T-helper 17 cell (primary cell): ENCODE data around the gene GJB1. TPM values are rescaled to one million over a fixed set of nuclear protein-coding genes. Genes with fewer than 3 reads are reported as not detected.
"Not testable (repeated sequence)": the region's sequence is repeated elsewhere in the genome, so short reads cannot be mapped to it uniquely, and the experiment has no call there.

ENCODE experiments used
- ATAC-seq: fragments of 150-1000 bp; cut with Tn5 transposase; 2 replicates; pipeline ENCODE4 v1.10.0; 2021; ENCODE audit warnings: mild to moderate bottlenecking, moderate library complexity
- DNase-seq, 3 donors: peaks; one replicate each; pipeline versions ENCODE4 v3.0.0 to v3.0.0-alpha.2; 2020 to 2021
- H3K9me3 ChIP-seq: one replicate; pipeline ENCODE4 v1.7.0; 2013; ENCODE audit warnings: low read length, mild to moderate bottlenecking; ENCODE audit not compliant: control insufficient read depth, poor library complexity, severe bottlenecking
- H3K27ac Mint-ChIP-seq: one replicate; pipeline ENCODE4 v1.8.0; 2022; ENCODE audit warnings: mild to moderate bottlenecking, moderate library complexity, mixed read lengths
- H3K27me3 Mint-ChIP-seq: one replicate; pipeline ENCODE4 v1.8.0; 2022; ENCODE audit warnings: mixed read lengths
- H3K36me3 Mint-ChIP-seq: one replicate; pipeline ENCODE4 v1.8.0; 2022; ENCODE audit warnings: low read depth, mixed read lengths
- H3K4me1 Mint-ChIP-seq: one replicate; pipeline ENCODE4 v1.8.0; 2022; ENCODE audit warnings: mild to moderate bottlenecking, mixed read lengths
- H3K4me3 Mint-ChIP-seq: one replicate; pipeline ENCODE4 v1.8.0; 2022; ENCODE audit warnings: mild to moderate bottlenecking, moderate library complexity, mixed read lengths
- total RNA-seq, 4 donors: library from RNA in 2 of 4; stranded (reverse) in 2 of 4; gene quantifications; one replicate each; pipeline ENCODE4 v1.2.3 and lab custom pipeline; 2022 to 2026

The GJB1 gene
- not detected for total RNA-seq
- total RNA-seq (lab: John Stamatoyannopoulos, UW) = 0 reads per million in 2 donors

GRCh38 chrX:71222929-71223328, at the start of gene GJB1:
TSS of gene GJB1 (plus strand) at chrX:71223224. CDS start at chrX:71223708, 484 bp downstream.
- H3K9me3 ChIP-seq = no peaks in the 10 kb centered on the region
- H3K27me3 Mint-ChIP-seq = no peaks in the 10 kb centered on the region
- no peak within 1 kb of the TSS for H3K27ac Mint-ChIP-seq
- H3K4me1 Mint-ChIP-seq = no peaks in the 10 kb centered on the region
- H3K36me3 Mint-ChIP-seq = no peaks in the 10 kb centered on the region
- no peak within 1 kb of the TSS for H3K4me3 Mint-ChIP-seq
- ATAC-seq (no peak), DNase-seq (no peak)

- no peaks in the 10 kb centered on the region for H3K9me3 ChIP-seq
- Mint-ChIP-seq H3K27me3 (no peaks in the 10 kb centered on the region), H3K36me3 (peaks cover 2% of the 10 kb centered on the region), H3K27ac (no peak overlapping the region), H3K4me3 (no peak overlapping the region), H3K4me1 (peaks cover 3% of the 10 kb centered on the region)
- ATAC-seq = no peak
- no peak for DNase-seq
Observed at GRCh38 chrX:71173440-71173839, 49.6 kb upstream of the GJB1 start.

- ATAC-seq = no peak
- no peaks in the 10 kb centered on the region for H3K9me3 ChIP-seq
- H3K27ac Mint-ChIP-seq = no peak overlapping the region
- peaks cover 2% of the 10 kb centered on the region for H3K36me3 Mint-ChIP-seq
- DNase-seq = no peak
- no peak overlapping the region for H3K4me3 Mint-ChIP-seq
- peaks cover 4% of the 10 kb centered on the region for H3K4me1 Mint-ChIP-seq
- H3K27me3 Mint-ChIP-seq = no peaks in the 10 kb centered on the region
Observed at GRCh38 chrX:71174795-71175194, 48.2 kb upstream of the GJB1 start.

- no peak overlapping the region for H3K4me3 Mint-ChIP-seq
- no peaks in the 10 kb centered on the region for H3K9me3 ChIP-seq
- peaks cover 2% of the 10 kb centered on the region for H3K4me1 Mint-ChIP-seq
- H3K36me3 Mint-ChIP-seq = peaks cover 2% of the 10 kb centered on the region
- no peaks in the 10 kb centered on the region for H3K27me3 Mint-ChIP-seq
- DNase-seq = no peak
- no peak for ATAC-seq
- no peak overlapping the region for H3K27ac Mint-ChIP-seq
Observed at GRCh38 chrX:71175531-71175930, 47.5 kb upstream of the GJB1 start.

- no peaks in the 10 kb centered on the region for H3K9me3 ChIP-seq
- no peak overlapping the region for H3K4me3 Mint-ChIP-seq
- H3K4me1 Mint-ChIP-seq = peaks cover 4% of the 10 kb centered on the region
- H3K27ac Mint-ChIP-seq = no peak overlapping the region
- H3K36me3 Mint-ChIP-seq = peaks cover 2% of the 10 kb centered on the region
- ATAC-seq (no peak), DNase-seq (no peak)
- no peaks in the 10 kb centered on the region for H3K27me3 Mint-ChIP-seq
Observed at GRCh38 chrX:71177327-71177726, 45.7 kb upstream of the GJB1 start.

- Mint-ChIP-seq H3K4me1 (peaks cover 7% of the 10 kb centered on the region), H3K4me3 (no peak overlapping the region), H3K36me3 (no peaks in the 10 kb centered on the region), H3K27me3 (no peaks in the 10 kb centered on the region), H3K27ac (no peak overlapping the region)
- ATAC-seq = no peak
- H3K9me3 ChIP-seq = no peaks in the 10 kb centered on the region
- no peak for DNase-seq
Observed at GRCh38 chrX:71178908-71179307, 44.1 kb upstream of the GJB1 start.

DNA sequence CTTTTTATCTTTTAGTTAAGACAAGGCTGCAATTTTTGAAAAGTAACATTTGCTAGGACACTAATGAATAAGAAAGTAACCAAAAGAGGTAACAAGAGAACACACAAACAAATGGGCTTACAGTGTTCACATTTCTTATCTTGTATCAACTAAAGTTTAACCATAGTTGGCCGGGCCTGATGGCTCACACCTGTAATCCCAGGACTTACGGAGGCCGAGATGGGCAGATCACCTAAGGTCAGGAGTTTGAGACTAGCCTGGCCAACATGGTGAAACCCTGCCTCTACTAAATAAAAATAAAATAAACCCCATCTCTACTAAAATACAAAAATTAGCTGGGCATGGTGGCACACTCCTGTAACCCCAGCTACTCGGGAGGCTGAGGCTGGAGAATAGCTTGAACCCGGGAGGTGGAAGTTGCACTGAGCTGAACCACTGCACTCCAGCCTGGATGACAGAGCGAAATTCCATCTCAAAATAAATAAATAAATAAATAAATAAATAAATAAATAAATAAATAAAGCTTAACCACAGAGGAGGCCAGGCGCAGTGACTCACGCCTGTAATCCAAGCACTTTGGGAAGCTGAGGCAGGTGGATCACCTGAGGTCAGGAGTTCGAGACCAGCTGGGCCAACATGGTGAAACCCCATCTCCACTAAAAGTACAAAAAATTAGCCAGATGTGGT, 42.3 kb upstream of the GJB1 start:
- not testable (repeated sequence) for DNase-seq, ATAC-seq, H3K4me1 Mint-ChIP-seq, H3K27me3 Mint-ChIP-seq, H3K36me3 Mint-ChIP-seq, H3K4me3 Mint-ChIP-seq, H3K9me3 ChIP-seq
- H3K27ac Mint-ChIP-seq = peak overlapping the region; percentile 21

DNA sequence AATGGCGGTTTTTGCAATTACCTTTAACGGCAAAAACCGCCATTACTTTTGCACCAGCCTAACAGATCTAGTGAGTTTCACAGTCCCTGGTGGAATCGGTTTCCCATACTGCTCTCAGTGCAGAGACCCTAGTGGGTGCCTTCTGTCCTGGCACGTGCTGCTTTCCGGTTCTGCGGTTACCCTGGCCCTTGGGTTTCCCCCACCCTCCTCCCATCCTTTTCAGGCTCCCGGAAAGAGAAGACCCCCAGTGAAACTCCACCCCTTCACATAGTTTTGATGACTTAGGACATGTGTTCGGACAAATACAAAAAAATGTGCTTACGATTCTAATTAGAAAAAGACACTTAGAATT, 41.5 kb upstream of the GJB1 start:
- no peaks in the 10 kb centered on the region for H3K36me3 Mint-ChIP-seq

DNA sequence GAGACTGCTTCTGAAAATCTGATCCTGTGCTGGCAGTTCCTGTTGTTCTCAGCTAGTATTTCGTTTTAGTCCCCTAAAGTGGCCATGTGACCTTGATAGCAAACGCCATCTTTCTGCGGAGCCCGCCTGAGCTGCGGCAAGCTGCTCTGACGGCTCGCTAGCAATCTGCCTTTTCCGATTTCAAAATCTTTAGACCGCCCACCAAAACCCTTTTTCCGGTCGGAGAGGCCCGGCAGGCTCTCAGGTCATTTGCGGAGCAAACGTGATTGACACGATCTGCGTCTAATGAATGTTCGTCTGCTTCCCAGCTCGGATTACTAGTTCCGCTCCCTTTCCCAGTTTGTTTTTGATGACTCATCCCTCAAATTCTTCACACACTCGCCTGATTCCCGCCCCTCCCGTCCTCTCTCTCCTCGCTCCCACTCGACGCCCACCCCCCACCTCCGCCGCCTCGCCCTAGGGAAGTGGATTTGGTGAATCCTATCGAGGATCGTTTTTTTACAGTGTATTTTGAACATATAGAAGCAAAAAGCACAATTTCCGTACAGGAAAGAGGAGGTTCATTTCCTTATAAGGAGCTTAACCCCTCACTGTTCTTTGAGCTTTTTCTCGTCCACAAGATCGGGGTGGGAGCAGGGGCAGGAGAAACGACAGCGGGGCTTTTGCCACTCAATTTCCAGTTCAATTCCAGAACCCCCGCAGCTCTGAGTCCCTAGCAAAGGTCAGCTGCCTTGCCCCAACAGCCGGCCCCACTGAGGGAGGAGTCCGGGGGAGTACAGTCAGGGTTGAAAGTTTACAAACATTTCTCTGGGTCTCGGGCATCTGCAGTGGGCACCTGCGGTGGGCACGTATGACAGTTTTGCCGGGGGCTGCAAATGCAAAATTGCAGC, 40.9 kb upstream of the GJB1 start:
- no peaks in the 10 kb centered on the region for H3K36me3 Mint-ChIP-seq
- H3K27ac Mint-ChIP-seq = peak overlapping the region; percentile 93
- peaks cover 7% of the 10 kb centered on the region for H3K4me1 Mint-ChIP-seq
- ATAC-seq (peak; percentile 94), DNase-seq (peak; percentile 58 to 71 (median 66))
- peak overlapping the region; percentile 92 for H3K4me3 Mint-ChIP-seq
- no peaks in the 10 kb centered on the region for H3K27me3 Mint-ChIP-seq
- H3K9me3 ChIP-seq = no peaks in the 10 kb centered on the region

More for the DNA sequence above, 41.5 kb upstream of the GJB1 start:
- Mint-ChIP-seq H3K27me3 (no peaks in the 10 kb centered on the region), H3K4me1 (peaks cover 7% of the 10 kb centered on the region), H3K27ac (peak overlapping the region; percentile 93), H3K4me3 (peak overlapping the region; percentile 92)
- DNase-seq (peak; percentile 7 to 44 (median 27)), ATAC-seq (peak; percentile 63)
- H3K9me3 ChIP-seq = no peaks in the 10 kb centered on the region

DNA sequence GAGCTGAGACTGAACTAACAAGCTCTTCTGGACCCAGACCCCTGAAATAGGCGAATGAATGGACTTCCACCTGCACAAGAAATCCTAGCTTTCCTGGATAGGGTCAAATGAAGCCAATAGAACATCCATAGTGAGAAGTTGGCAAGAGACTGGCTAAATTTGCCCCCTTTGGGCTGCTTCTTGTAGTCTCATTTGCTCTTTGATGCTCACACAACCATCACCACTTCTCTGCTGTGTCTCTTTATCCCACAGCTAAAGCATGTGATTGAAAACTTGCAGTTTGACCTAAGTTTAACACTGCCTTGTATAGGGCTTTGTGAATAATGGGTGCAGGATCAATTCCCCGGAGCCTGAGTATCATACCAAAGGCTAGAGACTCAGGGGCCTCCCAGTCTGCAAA, 40.2 kb upstream of the GJB1 start:
- Mint-ChIP-seq H3K27ac (peak overlapping the region; percentile 93), H3K4me3 (peak overlapping the region; percentile 92), H3K36me3 (no peaks in the 10 kb centered on the region), H3K27me3 (no peaks in the 10 kb centered on the region), H3K4me1 (peaks cover 7% of the 10 kb centered on the region)
- H3K9me3 ChIP-seq = no peaks in the 10 kb centered on the region
- ATAC-seq = no peak
- no peak for DNase-seq

- Mint-ChIP-seq H3K4me3 (no peak overlapping the region), H3K4me1 (peaks cover 7% of the 10 kb centered on the region), H3K36me3 (no peaks in the 10 kb centered on the region), H3K27me3 (no peaks in the 10 kb centered on the region), H3K27ac (no peak overlapping the region)
- ATAC-seq (no peak), DNase-seq (no peak)
- no peaks in the 10 kb centered on the region for H3K9me3 ChIP-seq
Observed at GRCh38 chrX:71183341-71183740, 39.7 kb upstream of the GJB1 start.

DNA sequence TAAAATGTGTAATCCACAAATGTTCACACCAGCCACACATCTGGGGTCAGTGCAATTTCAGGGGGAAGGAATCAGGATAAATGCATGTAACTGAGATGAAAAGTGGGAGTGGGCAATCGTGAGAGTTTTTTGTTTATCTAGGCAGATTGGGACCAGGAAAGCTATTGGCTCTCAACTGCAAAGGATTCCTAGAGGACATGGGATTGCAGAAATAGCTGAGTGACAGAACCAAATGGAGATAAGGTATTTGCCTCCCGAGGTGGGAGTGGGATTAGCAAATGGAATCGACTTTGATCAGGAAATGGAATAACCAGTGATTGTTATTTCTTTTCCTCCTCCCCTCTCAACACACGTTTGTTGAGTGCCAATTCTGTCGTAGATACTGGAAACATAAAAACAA, 38.9 kb upstream of the GJB1 start:
- H3K27ac Mint-ChIP-seq = no peak overlapping the region
- H3K36me3 Mint-ChIP-seq = no peaks in the 10 kb centered on the region
- DNase-seq (no peak), ATAC-seq (no peak)
- peaks cover 5% of the 10 kb centered on the region for H3K4me1 Mint-ChIP-seq
- H3K4me3 Mint-ChIP-seq = no peak overlapping the region
- H3K9me3 ChIP-seq = no peaks in the 10 kb centered on the region
- H3K27me3 Mint-ChIP-seq = no peaks in the 10 kb centered on the region

DNA sequence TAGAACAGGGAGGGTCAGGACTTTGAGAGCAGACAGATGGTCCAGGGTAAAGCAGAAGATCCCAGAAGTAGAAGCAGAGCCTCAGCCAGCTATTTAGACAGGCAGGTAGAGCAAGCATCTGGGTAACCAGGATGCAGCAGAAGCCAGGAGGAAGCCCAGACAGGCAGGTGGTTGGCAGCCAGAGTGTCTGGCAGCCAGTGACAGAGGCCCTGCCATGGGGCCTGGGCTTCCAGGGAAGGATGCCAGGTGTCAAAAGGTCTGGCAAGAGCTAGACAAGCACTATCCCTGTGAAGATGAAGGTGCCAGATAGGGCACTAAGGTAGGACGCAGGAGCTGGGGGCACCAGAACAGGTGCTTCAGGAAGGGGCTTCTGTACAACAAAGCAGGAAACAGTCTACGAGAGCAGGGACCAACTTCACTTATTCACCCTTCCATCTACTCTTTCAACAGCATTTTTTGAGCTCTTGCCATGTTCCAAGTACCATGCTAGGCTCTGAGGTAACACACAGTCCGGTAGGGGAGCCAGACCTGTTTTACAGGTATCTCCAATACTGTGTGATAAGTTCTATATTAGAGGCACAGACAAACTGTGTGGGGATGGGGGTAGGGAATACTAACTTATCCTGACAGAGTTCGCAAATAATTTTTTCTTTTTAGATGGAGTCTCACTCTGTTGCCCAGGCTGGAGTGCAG, 38.1 kb upstream of the GJB1 start:
- Mint-ChIP-seq H3K27me3 (no peaks in the 10 kb centered on the region), H3K36me3 (no peaks in the 10 kb centered on the region), H3K4me3 (no peak overlapping the region), H3K4me1 (peaks cover 5% of the 10 kb centered on the region), H3K27ac (no peak overlapping the region)
- DNase-seq = no peak
- ATAC-seq = no peak
- H3K9me3 ChIP-seq = no peaks in the 10 kb centered on the region
